ENCODE data around the gene WDR47. TPM values are rescaled to one million over a fixed set of nuclear protein-coding genes. Genes with fewer than 3 reads are reported as not detected.

WDR47 gene
- total RNA-seq, 1 experiment from 2014 or later, result 9.3 TPM

DNA sequence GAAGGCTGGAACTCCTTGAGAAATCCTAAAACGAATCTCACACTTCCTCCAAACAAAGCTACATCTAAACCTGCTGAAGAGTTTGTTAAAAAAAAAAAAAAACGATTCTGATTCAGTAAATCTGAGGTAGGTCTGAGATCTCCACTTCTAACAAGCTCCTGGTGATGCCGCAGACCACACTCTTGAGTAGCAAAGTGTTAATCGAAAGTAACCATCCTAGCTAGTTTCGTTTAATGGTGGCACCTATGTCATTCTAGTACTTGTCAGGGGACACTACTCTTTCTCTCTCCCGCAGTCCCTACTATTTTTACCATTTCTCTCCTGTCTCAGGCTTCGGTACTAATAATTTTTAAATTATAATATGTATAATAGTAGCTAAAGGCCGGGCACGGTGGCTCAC lies 80.7 kb downstream of the WDR47 start:
- CTCF ChIA-PET, result no interaction called here
- Histone ChIP-seq H3K36me3 (ENCODE audit: control insufficient read depth in 1 of 2, insufficient read depth in 2 of 2, low read length in 2 of 2) (no peaks in the 10 kb centered on the region; a peak in 2 of 4 replicates), H4K20me1 (ENCODE audit: insufficient read depth) (no peaks in the 10 kb centered on the region), H3K4me2 (ENCODE audit: low read length) (no peak overlapping the region), H3K79me2 (ENCODE audit: insufficient read depth, low read length) (peaks cover 52% of the 10 kb centered on the region), H3K9me2 (ENCODE audit: insufficient read depth) (no peaks in the 10 kb centered on the region), H2AFZ (ENCODE audit: low read depth, low read length, poor library complexity, severe bottlenecking) (no peak overlapping the region), H3K4me1 (ENCODE audit: control insufficient read depth in 1 of 2, insufficient read depth in 2 of 2, low read length in 2 of 2) (peaks cover 4 to 16% of the 10 kb centered on the region in 2 experiments; a peak in 3 of 4 replicates), H3K9me3 (ENCODE audit: control insufficient read depth in 1 of 2, insufficient read depth in 1 of 2, low read depth in 1 of 2, low read length in 2 of 2) (no peaks in the 10 kb centered on the region), H3K9ac (ENCODE audit: low read length) (no peak overlapping the region), H3K27me3 (ENCODE audit: insufficient read depth, low read length) (no peaks in the 10 kb centered on the region), H3K4me3 (replicated peaks in 1 of 2; ENCODE audit: low read depth in 1 of 2, low read length in 2 of 2) (no peak overlapping the region), H3K27ac (ENCODE audit: low read depth, low read length) (no peak overlapping the region)
- BruUV-seq (replicated peaks), result no TSS peak
- POLR2A ChIA-PET, result interaction anchor here (1.2 kb wide), 1 partner anchor 81 kb away, joined by 4 read pairs; the partner anchor contains the start of gene WDR47
- ATAC-seq (no peak), DNase-seq (ENCODE audit: low read depth, low spot score) (no peak)
- intact Hi-C loops (cut with micrococcal nuclease), result loop anchor here (5.0 kb wide), 1 partner anchor 151 kb away; the partner anchor contains the start of gene ELAPOR1
- TF ChIP-seq, protein P1, sequence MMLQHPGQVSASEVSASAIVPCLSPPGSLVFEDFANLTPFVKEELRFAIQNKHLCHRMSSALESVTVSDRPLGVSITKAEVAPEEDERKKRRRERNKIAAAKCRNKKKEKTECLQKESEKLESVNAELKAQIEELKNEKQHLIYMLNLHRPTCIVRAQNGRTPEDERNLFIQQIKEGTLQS (IDR thresholded peaks at IDR 0.05), result no peak
- no peak for TF ChIP-seq YY1 (IDR thresholded peaks at IDR 0.05; ENCODE audit: extremely low read depth, insufficient replicate concordance, low read depth, low read length)
- no peak for TF ChIP-seq CTCF (IDR thresholded peaks at IDR 0.05 in 2 of 3, conservative IDR thresholded peaks at IDR 0.05 in 1 of 3; ENCODE audit: borderline replicate concordance in 1 of 3, insufficient read depth in 1 of 3, low read depth in 2 of 3, low read length in 2 of 3)
- no peak for TF ChIP-seq CBX3 (IDR thresholded peaks at IDR 0.05; ENCODE audit: low read depth)
- no peak for TF ChIP-seq ELF1 (IDR thresholded peaks at IDR 0.05; ENCODE audit: borderline replicate concordance, low read depth)
- no peak for TF ChIP-seq TCF7L2 (IDR thresholded peaks at IDR 0.05; ENCODE audit: borderline replicate concordance, extremely low read depth, insufficient read depth, insufficient read length)
- TF ChIP-seq EZH2phosphoT487 (IDR thresholded peaks at IDR 0.05; ENCODE audit: borderline replicate concordance), result no peak
- no peak for TF ChIP-seq CEBPB (IDR thresholded peaks at IDR 0.05; ENCODE audit: low read depth)
- no peak for TF ChIP-seq REST (IDR thresholded peaks at IDR 0.05; ENCODE audit: low read depth)
- RAD21 ChIA-PET (ENCODE audit: low non-redundant PET in 1 of 2, low total read pairs in 2 of 2, uncharacterized antibody in 2 of 2, unreplicated experiment in 2 of 2), result no interaction called here
